ENCODE results near the gene SLCO3A1. TPM values are rescaled to one million over a fixed set of nuclear protein-coding genes. Genes with fewer than 3 reads are reported as not detected.

SLCO3A1 gene
- total and polyA plus RNA-seq, 12 donors = 33.9 to 57.2 (median 46.4) TPM

DNA sequence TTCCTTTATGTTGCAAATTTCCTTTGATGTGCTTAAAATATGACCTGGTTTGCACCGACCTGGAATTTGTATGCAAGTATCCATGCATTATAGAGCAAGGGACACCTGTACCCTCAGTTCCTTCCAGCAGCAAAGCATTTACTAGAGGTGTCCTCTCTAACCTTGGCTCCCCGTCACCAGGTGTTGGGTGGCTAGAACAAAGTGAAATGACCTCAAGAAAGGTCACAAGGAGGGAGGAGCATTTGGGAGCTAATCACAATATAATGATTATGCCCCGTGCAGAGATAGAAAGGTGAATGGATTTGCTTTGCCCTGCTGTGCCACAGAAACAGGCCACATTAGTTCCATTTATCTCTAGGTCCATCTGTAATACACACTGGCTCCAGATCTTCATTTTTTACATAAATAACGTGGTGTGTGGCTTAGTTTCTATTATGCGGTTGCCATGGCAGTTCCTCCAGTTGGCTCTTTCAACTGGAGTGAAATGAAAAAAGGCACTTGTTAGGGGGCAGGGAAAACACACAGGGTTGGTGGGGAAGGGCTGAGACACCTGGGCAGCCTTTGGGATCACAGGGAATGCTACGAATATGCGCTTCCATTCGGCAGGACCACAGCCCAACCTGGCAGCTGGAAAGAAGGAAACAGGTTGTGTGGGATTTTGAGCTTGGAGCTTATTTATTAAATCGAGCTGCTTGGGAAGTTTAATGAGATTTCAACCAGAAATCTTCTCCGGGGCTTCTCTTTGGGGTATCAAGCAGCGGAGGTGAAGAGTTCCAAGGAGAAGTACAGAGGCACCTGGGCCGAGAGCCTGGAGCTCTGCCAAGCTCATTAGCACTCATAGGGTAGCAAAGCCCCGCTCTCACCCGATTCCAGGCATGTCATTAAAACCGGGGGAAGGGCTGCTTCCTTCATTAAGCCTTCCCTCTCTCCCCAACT lies 306.7 kb downstream of the SLCO3A1 start:
- Histone ChIP-seq H3K9me3 (no peaks in the 10 kb centered on the region), H3K27ac (no peak overlapping the region), H3K4me3 (no peak overlapping the region), H3K27me3 (no peaks in the 10 kb centered on the region), H3K36me3 (peaks cover 0 to 79% (median 21%) of the 10 kb centered on the region in 9 donors), H3K4me1 (peaks cover 0 to 10% (median 0%) of the 10 kb centered on the region in 9 donors)
- TF ChIP-seq, protein P1, sequence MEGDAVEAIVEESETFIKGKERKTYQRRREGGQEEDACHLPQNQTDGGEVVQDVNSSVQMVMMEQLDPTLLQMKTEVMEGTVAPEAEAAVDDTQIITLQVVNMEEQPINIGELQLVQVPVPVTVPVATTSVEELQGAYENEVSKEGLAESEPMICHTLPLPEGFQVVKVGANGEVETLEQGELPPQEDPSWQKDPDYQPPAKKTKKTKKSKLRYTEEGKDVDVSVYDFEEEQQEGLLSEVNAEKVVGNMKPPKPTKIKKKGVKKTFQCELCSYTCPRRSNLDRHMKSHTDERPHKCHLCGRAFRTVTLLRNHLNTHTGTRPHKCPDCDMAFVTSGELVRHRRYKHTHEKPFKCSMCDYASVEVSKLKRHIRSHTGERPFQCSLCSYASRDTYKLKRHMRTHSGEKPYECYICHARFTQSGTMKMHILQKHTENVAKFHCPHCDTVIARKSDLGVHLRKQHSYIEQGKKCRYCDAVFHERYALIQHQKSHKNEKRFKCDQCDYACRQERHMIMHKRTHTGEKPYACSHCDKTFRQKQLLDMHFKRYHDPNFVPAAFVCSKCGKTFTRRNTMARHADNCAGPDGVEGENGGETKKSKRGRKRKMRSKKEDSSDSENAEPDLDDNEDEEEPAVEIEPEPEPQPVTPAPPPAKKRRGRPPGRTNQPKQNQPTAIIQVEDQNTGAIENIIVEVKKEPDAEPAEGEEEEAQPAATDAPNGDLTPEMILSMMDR (IDR thresholded peaks at IDR 0.05) = no peak
- DNase-seq = no peak
- intact Hi-C loops (cut with DNase I) = no loop called here
- 68 to 76% methylated on average over 15 of the region's 15 CpGs for WGBS, 2 donors
- ATAC-seq = no peak

DNA sequence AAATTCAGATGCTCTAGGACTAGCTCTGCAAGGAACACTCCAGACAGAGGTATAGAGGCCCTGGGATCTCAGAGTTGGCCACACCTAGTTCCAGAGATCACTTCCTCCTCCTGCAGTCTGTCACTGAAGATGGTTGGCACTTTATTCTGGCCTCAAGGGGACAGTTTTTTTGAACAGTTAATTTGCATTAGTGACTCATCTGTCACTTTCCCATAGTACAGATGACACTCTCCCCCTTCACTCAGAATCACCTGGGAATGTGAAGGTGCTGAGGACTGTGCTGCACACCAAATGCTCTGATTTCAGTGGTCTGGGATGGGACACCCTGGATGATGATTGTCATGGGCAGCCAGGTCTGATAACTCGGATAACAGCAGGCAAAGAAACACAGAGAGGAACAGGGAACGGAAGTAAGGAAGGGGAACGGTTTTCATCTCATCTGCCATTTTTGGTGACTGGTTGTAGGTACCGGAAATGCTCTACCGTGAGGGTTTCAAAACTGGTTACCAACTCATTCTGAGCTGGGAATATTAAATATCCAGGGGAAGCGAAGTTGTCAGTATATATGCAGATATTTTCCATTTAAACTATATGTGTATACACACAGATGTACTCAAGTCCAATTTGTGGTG lies 307.6 kb downstream of the SLCO3A1 start:
- TF ChIP-seq, protein P1 (IDR thresholded peaks at IDR 0.05) = no peak
- intact Hi-C loops (cut with DNase I) = no loop called here
- Histone ChIP-seq H3K27ac (no peak overlapping the region), H3K27me3 (no peaks in the 10 kb centered on the region), H3K4me1 (peaks cover 0 to 12% (median 3%) of the 10 kb centered on the region in 9 donors), H3K9me3 (no peaks in the 10 kb centered on the region), H3K36me3 (peaks cover 0 to 79% (median 21%) of the 10 kb centered on the region in 9 donors), H3K4me3 (no peak overlapping the region)
- DNase-seq (no peak), ATAC-seq (no peak)
- 91 to 93% methylated on average over 6 of the region's 6 CpGs for WGBS, 2 donors

DNA sequence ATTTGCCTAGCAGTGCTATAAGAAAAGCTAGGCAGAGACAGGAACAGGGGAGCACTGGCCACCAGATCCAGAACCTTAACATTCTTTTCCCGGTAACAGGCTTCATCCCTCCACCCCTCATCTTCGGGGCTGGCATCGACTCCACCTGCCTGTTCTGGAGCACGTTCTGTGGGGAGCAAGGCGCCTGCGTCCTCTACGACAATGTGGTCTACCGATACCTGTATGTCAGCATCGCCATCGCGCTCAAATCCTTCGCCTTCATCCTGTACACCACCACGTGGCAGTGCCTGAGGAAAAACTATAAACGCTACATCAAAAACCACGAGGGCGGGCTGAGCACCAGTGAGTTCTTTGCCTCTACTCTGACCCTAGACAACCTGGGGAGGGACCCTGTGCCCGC lies 309.1 kb downstream of the SLCO3A1 start:
- H3K27ac ChIP-seq = no peak overlapping the region

DNA sequence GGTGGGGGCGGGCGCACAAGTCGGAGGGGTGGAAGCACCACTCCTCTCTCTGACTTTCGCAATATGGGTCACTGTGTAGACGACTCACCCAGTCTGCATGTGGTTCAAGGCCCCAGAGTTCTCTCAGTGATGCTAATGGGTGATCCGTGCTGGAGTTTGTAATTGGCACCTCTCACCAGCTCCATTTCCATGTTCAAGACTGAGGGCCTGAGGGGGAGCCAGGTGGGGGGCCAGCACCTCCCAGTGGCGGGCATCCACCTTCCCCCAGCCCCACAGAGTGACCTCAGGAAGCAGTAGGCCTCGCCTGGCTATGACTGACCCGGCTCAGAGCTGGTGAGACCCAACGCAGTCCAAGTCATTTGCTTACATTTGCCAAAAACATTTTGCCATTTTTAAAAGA lies 310.1 kb downstream of the SLCO3A1 start:
- no peaks in the 10 kb centered on the region for H3K9me3 ChIP-seq
- DNase-seq = no peak
- peaks cover 0 to 27% (median 8%) of the 10 kb centered on the region in 9 donors for H3K4me1 ChIP-seq
- WGBS, 2 donors = 87 to 92% methylated on average over 10 of the region's 10 CpGs
- TF ChIP-seq, protein P1 (IDR thresholded peaks at IDR 0.05) = no peak
- intact Hi-C loops (cut with DNase I) = no loop called here
- no peaks in the 10 kb centered on the region for H3K27me3 ChIP-seq
- H3K36me3 ChIP-seq = peaks cover 0 to 61% (median 21%) of the 10 kb centered on the region in 9 donors
- H3K27ac ChIP-seq = no peak overlapping the region
- no peak overlapping the region for H3K4me3 ChIP-seq
- no peak for ATAC-seq

More for the DNA sequence above, 309.1 kb downstream of the SLCO3A1 start:
- Histone ChIP-seq H3K27me3 (no peaks in the 10 kb centered on the region), H3K4me3 (no peak overlapping the region), H3K4me1 (peaks cover 0 to 26% (median 8%) of the 10 kb centered on the region in 9 donors), H3K36me3 (peaks cover 0 to 67% (median 21%) of the 10 kb centered on the region in 9 donors), H3K9me3 (no peaks in the 10 kb centered on the region)
- WGBS, 2 donors = 94% methylated on average over 17 of the region's 17 CpGs
- intact Hi-C loops (cut with DNase I) = no loop called here
- no peak for ATAC-seq
- TF ChIP-seq, protein P1 (IDR thresholded peaks at IDR 0.05) = no peak
- no peak for DNase-seq

Measured in heart right ventricle (tissue), 16 donors.